Myocyte (in vitro differentiated cells): Measurements from ENCODE around the gene BBS1. TPM values are rescaled to one million over a fixed set of nuclear protein-coding genes. Genes with fewer than 3 reads are reported as not detected.
"Not testable (repeated sequence)": the region's sequence is repeated elsewhere in the genome, so short reads cannot be mapped to it uniquely, and the experiment has no call there.

ENCODE experiments used
- DNase-seq: peaks from one replicate; pipeline ENCODE4 v3.0.0-alpha.2; 2012; ENCODE audit warnings: low read depth
- total RNA-seq: library from RNA; depleted of rRNA; stranded (reverse); fragments of >200 nt; gene quantifications from 2 replicates; pipeline ENCODE4 v1.2.3, GENCODE V29; 2014

Gene BBS1
- total RNA-seq, 1 donor from 2014 or later, result 29.5 TPM

DNA sequence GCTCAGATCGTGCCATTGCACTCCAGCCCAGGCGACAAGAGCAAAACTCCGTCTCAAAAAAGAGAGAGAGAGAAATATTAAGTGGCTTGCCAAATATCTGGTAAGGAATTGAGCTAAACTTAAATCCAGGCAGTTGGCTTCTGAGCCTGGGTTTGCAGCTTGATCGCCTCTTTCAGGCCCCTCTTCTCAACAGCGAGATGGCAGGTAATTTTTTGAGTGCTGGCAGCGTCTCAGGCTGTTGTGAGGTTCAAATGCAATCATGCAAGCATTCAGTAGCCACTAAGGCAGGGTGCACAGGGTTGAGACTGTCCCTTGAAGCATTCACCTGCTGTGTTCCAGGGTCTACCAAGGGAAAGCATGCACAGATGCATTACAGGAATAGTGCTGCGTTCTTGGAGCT, 58.6 kb downstream of the BBS1 start:
- no peak for DNase-seq

DNA sequence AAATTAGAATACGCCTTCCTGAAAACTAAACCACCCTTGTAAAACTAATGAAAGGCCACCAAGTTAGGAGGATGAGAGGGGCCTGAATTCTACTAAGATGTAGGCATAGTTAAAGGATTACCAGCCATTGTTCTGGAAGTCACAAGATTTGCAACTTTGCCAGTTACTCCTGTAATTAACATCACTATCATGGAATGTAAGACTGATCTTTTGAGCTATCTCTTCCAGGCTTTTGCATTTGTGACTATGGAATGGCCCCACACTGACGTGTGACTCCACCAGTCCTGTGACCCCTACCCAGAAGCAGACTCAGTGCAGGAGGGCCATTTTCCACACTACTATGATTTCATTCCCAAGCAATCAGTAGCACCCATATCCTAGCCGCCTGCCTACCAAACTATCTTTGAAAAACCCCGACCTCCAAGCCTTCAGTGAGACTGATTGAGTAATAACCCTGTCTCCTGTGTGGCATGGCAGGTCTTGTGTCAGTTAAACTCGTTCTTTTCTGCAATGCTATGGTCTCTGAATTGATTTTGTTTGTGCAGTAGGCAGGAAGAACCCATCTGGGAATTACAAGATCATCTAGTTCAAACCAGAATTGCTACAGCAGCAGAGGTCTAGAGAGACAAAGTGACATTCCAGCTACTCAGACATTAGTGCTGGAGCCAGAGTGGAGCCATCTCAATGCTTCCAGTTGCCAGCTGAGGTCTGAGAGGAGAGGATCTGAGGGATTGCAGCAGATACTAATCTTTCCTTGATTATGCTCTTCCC, 59.8 kb downstream of the BBS1 start:
- DNase-seq, result no peak

DNA sequence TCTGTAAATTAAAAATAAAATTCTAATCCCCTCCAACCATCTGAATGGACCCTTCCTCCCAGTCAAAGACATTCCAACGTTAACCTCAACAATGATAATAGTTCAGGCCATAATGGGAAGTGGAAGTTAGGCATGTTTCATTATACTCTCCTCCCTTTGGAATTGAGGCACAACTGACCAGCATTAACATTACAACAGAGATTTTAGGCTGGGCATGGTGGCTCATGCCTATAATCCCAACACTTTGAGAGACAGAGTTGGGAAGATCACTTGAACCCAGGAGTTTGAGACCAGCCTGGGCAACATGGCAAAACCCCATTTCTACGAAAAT, 60.4 kb downstream of the BBS1 start:
- no peak for DNase-seq

DNA sequence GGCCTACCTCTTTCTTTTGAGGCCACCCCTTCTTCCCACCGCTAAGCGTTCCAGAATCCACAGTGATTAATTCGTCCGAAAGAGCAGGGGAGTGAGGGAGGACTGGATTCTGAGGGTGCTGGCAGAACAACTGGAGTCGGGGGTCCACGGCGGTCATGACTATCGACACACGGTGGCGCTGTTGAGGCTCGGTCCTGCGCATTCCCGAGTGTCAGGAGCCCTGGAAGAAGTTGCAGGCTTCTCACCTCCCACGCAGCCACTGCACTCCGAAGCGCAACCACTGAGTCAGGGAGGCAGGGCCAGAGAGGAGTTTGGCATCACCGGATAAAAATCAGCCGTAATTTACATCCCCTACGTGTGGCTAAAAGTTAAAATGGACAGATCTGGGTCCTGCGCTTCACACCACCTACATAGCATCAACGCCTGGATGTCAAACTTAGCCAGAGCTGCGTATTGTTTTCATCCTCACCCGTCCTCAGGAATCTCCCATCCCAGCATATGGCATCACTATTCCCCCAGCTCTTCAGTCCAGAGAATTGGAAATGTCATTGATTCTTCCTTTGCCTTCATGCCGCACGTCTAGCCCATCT, 68.7 kb downstream of the BBS1 start:
- DNase-seq, result peak; percentile 63

DNA sequence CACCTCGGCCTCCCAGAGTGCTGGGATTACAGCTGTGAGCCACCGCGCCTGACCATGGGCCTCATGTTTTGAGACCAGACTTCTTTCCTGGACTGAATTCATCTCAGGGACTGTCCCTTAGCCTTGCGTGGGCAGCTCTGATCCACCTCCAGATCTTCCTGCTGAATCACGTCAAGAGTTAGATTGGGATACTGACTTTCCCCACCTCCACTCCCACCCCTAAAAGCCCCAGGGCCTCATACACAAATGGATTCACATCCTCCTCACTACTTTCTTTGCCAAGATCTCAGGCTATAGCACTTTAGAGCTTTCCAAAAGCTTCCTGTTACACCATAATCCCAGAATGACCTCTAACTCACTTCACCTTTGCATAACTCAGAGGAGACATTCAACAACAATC, 70.4 kb downstream of the BBS1 start:
- DNase-seq, result no peak

DNA sequence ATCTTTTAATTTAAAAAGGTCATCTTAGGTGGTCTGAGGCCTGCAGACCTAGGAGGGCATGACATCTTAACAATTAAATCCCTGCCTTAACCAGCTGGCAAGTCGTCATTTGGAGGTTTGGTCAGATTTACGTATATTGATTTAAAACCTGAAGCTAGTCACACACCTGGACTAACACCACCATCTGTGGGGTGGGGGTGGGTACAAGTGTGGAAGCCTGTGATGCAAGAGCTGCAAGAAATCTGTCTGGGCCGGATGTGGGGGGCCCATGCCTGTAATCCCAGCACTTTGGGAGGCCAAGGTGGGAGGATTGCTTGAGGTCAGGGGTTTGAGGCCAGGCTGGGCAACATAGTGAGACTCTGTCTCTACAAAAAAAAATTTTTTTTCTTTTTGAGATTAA, 70.8 kb downstream of the BBS1 start:
- no peak for DNase-seq

DNA sequence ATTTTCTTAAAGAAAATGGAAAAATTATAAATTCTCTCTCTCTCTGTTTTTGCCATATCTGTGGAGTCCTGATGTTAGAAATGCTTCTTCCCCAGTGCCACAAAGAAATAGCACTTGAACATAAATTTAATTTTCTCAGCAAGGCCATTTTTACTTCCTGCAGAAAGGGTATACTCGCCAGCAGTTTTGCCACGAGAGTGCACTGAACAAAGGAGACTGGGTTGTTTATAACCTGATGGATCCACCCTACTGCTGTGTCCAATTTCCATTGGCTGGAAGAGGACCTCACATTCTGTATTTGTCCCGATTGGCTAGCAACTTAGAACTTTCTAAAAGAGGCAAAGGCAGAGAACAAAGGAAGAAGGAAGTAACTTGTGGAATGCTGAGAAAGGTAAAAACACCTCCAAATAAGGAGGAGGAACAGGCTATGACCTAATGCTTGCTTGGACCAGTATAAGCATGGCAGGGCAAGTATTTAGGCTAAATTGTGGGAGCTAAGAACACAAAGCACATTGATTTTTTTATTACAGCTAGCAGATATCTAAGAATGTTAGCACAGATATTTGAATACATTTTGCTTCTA, 72.2 kb downstream of the BBS1 start:
- not testable (repeated sequence) for DNase-seq

Other genes starting within 250 kb of the BBS1 start
- 143 and 146 TPM in 2 replicates for gene RAB1B, start 242.0 kb upstream of the BBS1 start, total RNA-seq
- gene CNIH2, start 232.5 kb upstream of the BBS1 start, total RNA-seq, result 1.3 and 1.9 TPM in 2 replicates
- 115 and 165 TPM in 2 replicates for gene YIF1A, start 221.5 kb upstream of the BBS1 start, total RNA-seq
- gene TMEM151A, start 218.7 kb upstream of the BBS1 start, total RNA-seq, result 0.08 and 0.26 TPM in 2 replicates
- gene CD248, start 193.6 kb upstream of the BBS1 start, total RNA-seq, result not detected in 2 replicates
- gene RIN1, start 174.2 kb upstream of the BBS1 start, total RNA-seq, result 32.3 and 43.9 TPM in 2 replicates
- gene BRMS1, start 165.5 kb upstream of the BBS1 start, total RNA-seq, result 45.9 and 56.1 TPM in 2 replicates
- 60.3 and 69.3 TPM in 2 replicates for gene B4GAT1, start 163.0 kb upstream of the BBS1 start, total RNA-seq
- 4.5 and 8.5 TPM in 2 replicates for gene SLC29A2, start 138.9 kb upstream of the BBS1 start, total RNA-seq
- not detected in 2 replicates for gene NPAS4, start 89.6 kb upstream of the BBS1 start, total RNA-seq
- gene MRPL11, start 71.8 kb upstream of the BBS1 start, total RNA-seq, result 23.1 and 27.9 TPM in 2 replicates
- 5.5 and 9.3 TPM in 2 replicates for gene PELI3, start 43.7 kb upstream of the BBS1 start, total RNA-seq
- 52.7 TPM in 2 replicates for gene DPP3, start 30.2 kb upstream of the BBS1 start, total RNA-seq
- 15.7 and 20.9 TPM in 2 replicates for gene ZDHHC24, start 35.4 kb downstream of the BBS1 start, total RNA-seq
- 0.75 and 1.5 TPM in 2 replicates for gene ACTN3, start 36.3 kb downstream of the BBS1 start, total RNA-seq
- gene CTSF, start 58.0 kb downstream of the BBS1 start, total RNA-seq, result 52.8 and 73.8 TPM in 2 replicates
- 0.26 and 0.45 TPM in 2 replicates for gene CCDC87, start 82.4 kb downstream of the BBS1 start, total RNA-seq
- gene CCS, start 82.5 kb downstream of the BBS1 start, total RNA-seq, result 25.8 and 26.1 TPM in 2 replicates
- 28.6 and 35.8 TPM in 2 replicates for gene RBM14, start 106.0 kb downstream of the BBS1 start, total RNA-seq
- gene RBM4, start 128.1 kb downstream of the BBS1 start, total RNA-seq, result 83.4 and 99.4 TPM in 2 replicates
- gene RBM4B, start 167.3 kb downstream of the BBS1 start, total RNA-seq, result 21.2 and 22.5 TPM in 2 replicates
- 0.78 and 1.1 TPM in 2 replicates for gene SPTBN2, start 218.6 kb downstream of the BBS1 start, total RNA-seq